NCI-H460 (cell line): ENCODE results near the gene P4HA1. TPM values are rescaled to one million over a fixed set of nuclear protein-coding genes. Genes with fewer than 3 reads are reported as not detected.
"Not testable (repeated sequence)": the region's sequence is repeated elsewhere in the genome, so short reads cannot be mapped to it uniquely, and the experiment has no call there.

ENCODE experiments used
- DNase-seq: peaks from one replicate; pipeline ENCODE4 v3.0.0-alpha.2; 2016; ENCODE audit warnings: low read depth; ENCODE audit errors: extremely low read depth
- small RNA-seq, 2 experiments: library from RNA; depleted of rRNA; stranded (forward); fragments of <200 nt; gene quantifications; one replicate each; pipeline ENCODE3, GENCODE V24; 2014
- total RNA-seq: library from RNA; depleted of rRNA; stranded (reverse); fragments of >200 nt; shearing (Covaris generic); gene quantifications from 2 replicates; pipeline ENCODE4 v1.2.3, GENCODE V29; 2014; rRNA removed

The P4HA1 gene
- total RNA-seq, 1 experiment from 2014 or later: 220 TPM

DNA sequence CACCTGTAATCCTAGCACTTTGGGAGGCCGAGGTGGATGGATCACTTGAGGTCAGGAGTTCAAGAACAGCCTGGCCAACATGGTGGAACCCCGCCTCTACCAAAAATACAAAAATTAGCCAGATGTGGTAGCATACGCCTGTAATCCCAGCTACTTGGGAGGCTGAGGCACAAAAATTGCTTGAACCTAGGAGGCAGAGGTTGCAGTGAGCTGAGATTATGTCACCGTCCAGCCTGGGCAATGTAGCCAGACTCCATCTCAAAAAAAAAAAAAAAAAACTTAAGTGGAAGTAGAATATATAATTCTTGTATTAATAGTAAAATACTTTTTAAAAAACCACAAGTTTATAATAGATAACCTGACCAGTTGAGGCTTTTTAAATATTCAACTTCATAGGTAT, 112.0 kb downstream of the P4HA1 start:
- not testable (repeated sequence) for DNase-seq

- no peak for DNase-seq
Observed at GRCh38 chr10:72981882-72982529, 114.7 kb downstream of the P4HA1 start.

DNA sequence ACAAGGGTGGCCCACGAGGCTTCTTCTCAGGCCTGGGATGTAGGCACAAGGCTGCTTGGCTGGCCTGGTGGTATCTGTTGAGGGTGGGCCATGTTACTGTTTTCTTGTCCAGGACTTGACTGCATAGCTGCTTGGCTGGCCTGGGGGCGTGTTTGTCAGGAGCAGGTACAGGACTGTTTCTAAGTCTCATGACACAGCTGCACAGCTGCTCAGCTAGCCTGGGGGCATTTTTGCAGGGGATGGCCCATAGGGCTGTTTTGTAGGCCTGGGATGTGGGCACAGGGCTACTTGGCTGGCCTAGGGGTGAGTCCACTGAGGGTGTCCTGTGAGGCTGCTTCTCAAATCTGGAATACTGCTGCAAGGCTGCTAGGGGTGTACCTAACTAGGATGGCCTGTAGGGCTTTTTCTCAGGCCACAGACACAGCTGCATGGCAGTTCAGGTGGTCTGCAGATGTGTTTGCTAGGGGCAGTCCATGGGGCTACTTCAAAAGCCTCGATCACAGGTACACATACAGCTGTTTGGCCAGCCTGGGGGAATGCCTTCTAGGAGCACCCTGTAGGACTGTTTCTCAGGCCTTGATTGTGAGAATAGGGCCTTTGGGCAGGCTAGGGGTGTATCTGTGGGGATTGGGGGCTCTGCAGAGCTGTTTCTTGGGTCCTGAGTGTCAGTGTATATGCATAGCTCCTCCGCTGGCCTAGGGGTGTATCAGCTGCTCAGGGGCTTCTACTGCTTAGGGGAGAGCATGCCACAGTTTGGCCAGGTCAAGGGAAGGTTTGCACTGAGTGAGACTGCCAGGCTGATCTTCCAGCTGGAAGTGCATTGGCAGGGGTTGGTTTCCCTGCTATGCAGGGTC, 115.4 kb downstream of the P4HA1 start:
- DNase-seq: no peak

DNA sequence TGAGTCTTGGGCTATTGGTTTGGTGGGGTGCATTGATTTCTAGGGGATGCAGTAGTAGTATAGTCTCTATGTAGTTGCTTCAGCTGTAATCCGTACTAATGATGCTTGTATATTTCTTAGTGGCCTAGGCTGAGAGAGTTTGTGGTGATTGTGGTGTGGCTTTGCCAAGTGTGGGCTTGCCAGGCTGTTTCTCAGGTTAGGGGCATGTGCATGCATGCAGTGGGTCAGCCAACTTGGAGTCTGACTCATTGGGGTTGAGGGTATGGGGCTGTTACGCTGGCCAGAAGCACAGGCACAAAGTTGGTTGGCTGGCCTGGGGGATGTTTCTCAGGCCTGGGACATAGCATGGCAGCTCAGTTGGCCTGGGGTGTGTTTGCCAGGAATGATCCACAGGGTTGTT, 116.3 kb downstream of the P4HA1 start:
- no peak for DNase-seq

DNA sequence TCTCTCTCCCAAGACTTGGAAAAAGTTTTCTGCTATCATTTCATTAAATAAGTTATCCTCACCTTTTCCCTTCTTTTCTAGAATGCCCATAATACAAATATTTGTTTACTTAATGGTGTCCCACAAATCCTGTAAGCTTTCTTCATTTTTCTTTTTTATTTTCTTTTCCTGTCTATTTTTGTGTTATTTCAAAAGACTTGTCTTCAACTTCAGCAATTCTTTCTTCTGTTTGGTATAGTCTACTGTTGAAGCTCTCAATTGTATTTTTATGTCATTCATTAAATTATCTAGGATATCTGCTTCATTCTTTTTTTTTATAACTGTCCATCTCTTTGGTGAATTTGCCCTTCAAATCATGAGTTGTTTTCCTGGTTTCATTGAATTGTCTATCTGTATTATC, 117.0 kb downstream of the P4HA1 start:
- DNase-seq: no peak

DNA sequence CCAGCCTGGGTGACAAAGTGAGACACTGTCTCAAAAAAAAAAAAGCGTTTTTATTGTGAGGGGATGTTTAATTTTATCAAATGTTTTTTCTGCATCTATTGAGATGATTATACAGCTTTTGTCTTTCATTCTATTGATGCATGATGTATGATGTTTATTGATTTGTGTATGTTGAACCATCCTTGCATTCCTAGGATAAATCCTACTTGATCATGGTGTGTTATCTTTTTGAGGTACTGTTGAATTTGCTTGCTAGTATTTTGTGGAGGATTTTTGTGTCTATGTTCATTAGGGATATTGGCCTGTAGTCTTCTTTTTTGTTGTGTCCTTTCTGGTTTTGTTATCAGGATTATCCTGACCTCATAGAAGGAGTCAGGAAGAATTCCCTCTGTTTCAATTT, 119.8 kb downstream of the P4HA1 start:
- no peak for DNase-seq

Small RNA genes within 50 kb of the gene (small RNA-seq; reads per million reads assigned to genes)
- gene RF00019: 0 reads per million in 2 experiments
- gene SNORA11F: 0.77 to 1.8 reads per million in 2 experiments

Other genes with a start within 250 kb of the P4HA1 start
- gene OIT3, start 203.1 kb downstream of the P4HA1 start, total RNA-seq: not detected in 2 replicates
- gene PLA2G12B, start 142.1 kb downstream of the P4HA1 start, total RNA-seq: not detected in 2 replicates
- gene NUDT13, start 13.6 kb upstream of the P4HA1 start, total RNA-seq: 6.3 and 7.1 TPM in 2 replicates
- 36.6 and 43.2 TPM in 2 replicates for gene ECD, start 71.1 kb upstream of the P4HA1 start, total RNA-seq
- 19.0 and 23.6 TPM in 2 replicates for gene FAM149B1, start 71.3 kb upstream of the P4HA1 start, total RNA-seq
- 34.7 and 42.5 TPM in 2 replicates for gene DNAJC9, start 150.4 kb upstream of the P4HA1 start, total RNA-seq
- gene MRPS16, start 155.8 kb upstream of the P4HA1 start, total RNA-seq: 141 and 150 TPM in 2 replicates